Measurements from ENCODE around the gene KDR. TPM values are rescaled to one million over a fixed set of nuclear protein-coding genes. Genes with fewer than 3 reads are reported as not detected.

Gene KDR
- total RNA-seq, 4 donors from 2014 or later: 101 to 218 (median 117) TPM

- Histone ChIP-seq H3K27me3 (no peaks in the 10 kb centered on the region), H3K36me3 (no peaks in the 10 kb centered on the region), H3K27ac (no peak overlapping the region), H3K9me3 (no peaks in the 10 kb centered on the region), H3K4me1 (no peaks in the 10 kb centered on the region), H3K4me3 (no peak overlapping the region)
- intact Hi-C loops (cut with DNase I; ENCODE audit: low total_unique reads): no loop called here
- no peak for DNase-seq
- TF ChIP-seq CTCF (IDR thresholded peaks at IDR 0.05) (no peak), POLR2A (IDR thresholded peaks at IDR 0.05) (no peak)
These were observed 18.3 kb downstream of the KDR start for GRCh38 chr4:55107054-55107453.

- Histone ChIP-seq H3K27ac (peak overlapping the region; percentile 73 to 86), H3K4me3 (no peak overlapping the region), H3K36me3 (no peaks in the 10 kb centered on the region), H3K27me3 (no peaks in the 10 kb centered on the region), H3K9me3 (no peaks in the 10 kb centered on the region), H3K4me1 (no peaks in the 10 kb centered on the region)
- peak in 1 of 2 donors; percentile 47 for DNase-seq
- intact Hi-C loops (cut with DNase I; ENCODE audit: low total_unique reads): no loop called here
- TF ChIP-seq POLR2A (IDR thresholded peaks at IDR 0.05) (no peak), CTCF (IDR thresholded peaks at IDR 0.05) (no peak)
These were observed 22.2 kb downstream of the KDR start for GRCh38 chr4:55103224-55103623.

GRCh38 chr4:55099816-55100215 lies 25.6 kb downstream of the KDR start:
- no peaks in the 10 kb centered on the region for H3K9me3 ChIP-seq
- DNase-seq: no peak
- intact Hi-C loops (cut with DNase I; ENCODE audit: low total_unique reads): no loop called here
- H3K4me1 ChIP-seq: no peaks in the 10 kb centered on the region
- no peak overlapping the region for H3K27ac ChIP-seq
- no peaks in the 10 kb centered on the region for H3K36me3 ChIP-seq
- TF ChIP-seq POLR2A (IDR thresholded peaks at IDR 0.05): no peak
- TF ChIP-seq CTCF (IDR thresholded peaks at IDR 0.05): no peak
- H3K27me3 ChIP-seq: no peaks in the 10 kb centered on the region
- H3K4me3 ChIP-seq: no peak overlapping the region

- Histone ChIP-seq H3K27me3 (no peaks in the 10 kb centered on the region), H3K9me3 (no peaks in the 10 kb centered on the region), H3K4me1 (no peaks in the 10 kb centered on the region), H3K36me3 (no peaks in the 10 kb centered on the region), H3K27ac (no peak overlapping the region), H3K4me3 (no peak overlapping the region)
- TF ChIP-seq POLR2A (IDR thresholded peaks at IDR 0.05) (no peak), CTCF (IDR thresholded peaks at IDR 0.05) (no peak)
- intact Hi-C loops (cut with DNase I; ENCODE audit: low total_unique reads): no loop called here
- no peak for DNase-seq
These were observed 26.8 kb downstream of the KDR start for GRCh38 chr4:55098456-55099204.

GRCh38 chr4:55096619-55097018 lies 28.8 kb downstream of the KDR start:
- no peaks in the 10 kb centered on the region for H3K27me3 ChIP-seq
- no peak overlapping the region for H3K27ac ChIP-seq
- no peaks in the 10 kb centered on the region for H3K36me3 ChIP-seq
- intact Hi-C loops (cut with DNase I; ENCODE audit: low total_unique reads): no loop called here
- no peaks in the 10 kb centered on the region for H3K9me3 ChIP-seq
- no peaks in the 10 kb centered on the region for H3K4me1 ChIP-seq
- TF ChIP-seq CTCF (IDR thresholded peaks at IDR 0.05): no peak
- no peak for TF ChIP-seq POLR2A (IDR thresholded peaks at IDR 0.05)
- H3K4me3 ChIP-seq: no peak overlapping the region
- DNase-seq: no peak
